ENCODE data around the gene TGM3. TPM values are rescaled to one million over a fixed set of nuclear protein-coding genes. Genes with fewer than 3 reads are reported as not detected.

The TGM3 gene
- total RNA-seq, 1 donor from 2014 or later: not detected

DNA sequence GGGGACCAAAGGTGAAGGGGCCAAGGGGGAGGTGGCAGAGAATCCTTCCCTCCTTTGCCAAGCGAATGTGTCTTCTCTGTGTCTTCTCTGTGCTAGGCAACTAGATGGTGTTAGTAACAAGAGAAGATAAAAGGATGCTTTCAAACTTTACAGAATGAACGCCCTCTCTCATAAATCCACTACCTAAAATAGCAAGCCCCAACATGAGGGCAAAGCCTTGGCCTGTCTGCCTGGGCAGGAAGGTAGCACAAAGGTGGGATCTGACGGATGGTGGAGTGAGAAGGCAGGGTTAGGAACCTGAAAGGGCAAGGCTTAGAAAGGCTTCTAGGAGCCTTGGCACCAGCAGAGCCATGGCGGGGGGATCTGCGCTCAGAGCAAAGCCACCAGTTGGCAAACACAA is 13.6 kb upstream of the TGM3 start:
- H3K9me3 Mint-ChIP-seq (ENCODE audit: unreplicated experiment): no peaks in the 10 kb centered on the region
- peaks cover 4% of the 10 kb centered on the region for H3K27me3 Mint-ChIP-seq (ENCODE audit: unreplicated experiment)
- H3K27ac Mint-ChIP-seq (ENCODE audit: unreplicated experiment): no peak overlapping the region
- no peaks in the 10 kb centered on the region for H3K36me3 Mint-ChIP-seq (ENCODE audit: low read depth, unreplicated experiment)
- TF ChIP-seq, protein P1, sequence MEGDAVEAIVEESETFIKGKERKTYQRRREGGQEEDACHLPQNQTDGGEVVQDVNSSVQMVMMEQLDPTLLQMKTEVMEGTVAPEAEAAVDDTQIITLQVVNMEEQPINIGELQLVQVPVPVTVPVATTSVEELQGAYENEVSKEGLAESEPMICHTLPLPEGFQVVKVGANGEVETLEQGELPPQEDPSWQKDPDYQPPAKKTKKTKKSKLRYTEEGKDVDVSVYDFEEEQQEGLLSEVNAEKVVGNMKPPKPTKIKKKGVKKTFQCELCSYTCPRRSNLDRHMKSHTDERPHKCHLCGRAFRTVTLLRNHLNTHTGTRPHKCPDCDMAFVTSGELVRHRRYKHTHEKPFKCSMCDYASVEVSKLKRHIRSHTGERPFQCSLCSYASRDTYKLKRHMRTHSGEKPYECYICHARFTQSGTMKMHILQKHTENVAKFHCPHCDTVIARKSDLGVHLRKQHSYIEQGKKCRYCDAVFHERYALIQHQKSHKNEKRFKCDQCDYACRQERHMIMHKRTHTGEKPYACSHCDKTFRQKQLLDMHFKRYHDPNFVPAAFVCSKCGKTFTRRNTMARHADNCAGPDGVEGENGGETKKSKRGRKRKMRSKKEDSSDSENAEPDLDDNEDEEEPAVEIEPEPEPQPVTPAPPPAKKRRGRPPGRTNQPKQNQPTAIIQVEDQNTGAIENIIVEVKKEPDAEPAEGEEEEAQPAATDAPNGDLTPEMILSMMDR (IDR thresholded peaks at IDR 0.05; ENCODE audit: unreplicated experiment): no peak
- peaks cover 7% of the 10 kb centered on the region for H3K4me1 Mint-ChIP-seq (ENCODE audit: unreplicated experiment)
- no peak overlapping the region for H3K4me3 Mint-ChIP-seq (ENCODE audit: unreplicated experiment)
- DNase-seq (ENCODE audit: low spot score): no peak

DNA sequence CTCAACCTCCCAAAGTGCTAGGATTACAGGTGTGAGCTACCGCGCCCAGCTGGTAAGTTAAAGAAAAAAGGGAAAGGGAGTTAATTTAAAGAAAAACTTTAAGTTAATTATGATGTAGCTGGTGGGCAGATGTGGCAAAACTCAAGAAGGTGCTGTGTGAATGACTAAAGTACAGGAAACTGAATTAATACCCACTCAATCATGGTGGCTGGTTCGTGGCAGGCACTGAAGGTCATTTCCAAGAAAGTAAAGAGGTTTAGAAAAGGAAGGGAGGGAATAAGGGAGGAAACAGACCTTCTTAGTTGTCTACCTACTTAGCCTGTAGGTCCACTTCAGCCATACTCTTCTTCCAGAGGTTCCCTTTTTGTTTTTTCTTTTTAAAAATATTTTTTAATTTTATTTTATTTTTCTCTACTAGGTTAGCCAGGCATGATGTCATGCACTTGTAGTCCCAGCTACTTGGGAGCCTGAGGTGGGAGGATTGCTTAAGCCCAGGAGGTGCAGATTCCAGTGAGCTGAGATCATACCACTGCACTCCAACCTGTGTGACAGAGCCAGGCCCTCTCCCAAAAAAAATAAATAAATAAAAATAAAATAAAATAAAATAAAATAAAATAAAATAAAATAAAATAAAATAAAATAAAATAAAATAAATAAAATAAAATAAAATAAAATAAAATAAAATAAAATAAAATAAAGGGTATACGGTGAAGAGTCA is 11.9 kb upstream of the TGM3 start:
- no peak for DNase-seq (ENCODE audit: low spot score)
- H3K27me3 Mint-ChIP-seq (ENCODE audit: unreplicated experiment): peaks cover 4% of the 10 kb centered on the region
- TF ChIP-seq, protein P1 (IDR thresholded peaks at IDR 0.05; ENCODE audit: unreplicated experiment): no peak
- no peaks in the 10 kb centered on the region for H3K9me3 Mint-ChIP-seq (ENCODE audit: unreplicated experiment)
- H3K4me1 Mint-ChIP-seq (ENCODE audit: unreplicated experiment): peaks cover 7% of the 10 kb centered on the region
- H3K27ac Mint-ChIP-seq (ENCODE audit: unreplicated experiment): no peak overlapping the region
- H3K4me3 Mint-ChIP-seq (ENCODE audit: unreplicated experiment): no peak overlapping the region
- no peaks in the 10 kb centered on the region for H3K36me3 Mint-ChIP-seq (ENCODE audit: low read depth, unreplicated experiment)

DNA sequence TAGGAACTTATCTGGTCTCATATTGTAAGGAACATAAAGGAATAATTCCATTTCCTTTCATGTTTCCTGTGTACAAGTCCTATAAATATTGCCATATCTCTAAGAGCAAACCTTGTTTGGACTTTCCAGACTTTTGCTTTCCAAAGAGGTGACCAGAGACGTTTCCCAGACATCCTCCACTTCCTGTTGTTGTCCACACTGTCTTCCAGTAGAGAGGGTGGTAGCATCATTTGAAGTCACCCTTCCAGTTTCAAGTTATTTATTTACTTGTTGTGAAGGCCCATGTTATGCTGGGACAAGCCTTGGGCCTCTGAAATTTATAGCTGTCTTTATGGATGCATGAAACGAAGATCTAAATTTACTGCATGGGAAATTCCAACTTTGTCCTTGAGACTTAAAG is 10.6 kb upstream of the TGM3 start:
- TF ChIP-seq, protein P1 (IDR thresholded peaks at IDR 0.05; ENCODE audit: unreplicated experiment): no peak
- H3K9me3 Mint-ChIP-seq (ENCODE audit: unreplicated experiment): no peaks in the 10 kb centered on the region
- H3K27me3 Mint-ChIP-seq (ENCODE audit: unreplicated experiment): peaks cover 6% of the 10 kb centered on the region
- H3K27ac Mint-ChIP-seq (ENCODE audit: unreplicated experiment): no peak overlapping the region
- H3K4me1 Mint-ChIP-seq (ENCODE audit: unreplicated experiment): peaks cover 11% of the 10 kb centered on the region
- DNase-seq (ENCODE audit: low spot score): no peak
- H3K36me3 Mint-ChIP-seq (ENCODE audit: low read depth, unreplicated experiment): no peaks in the 10 kb centered on the region
- H3K4me3 Mint-ChIP-seq (ENCODE audit: unreplicated experiment): no peak overlapping the region

DNA sequence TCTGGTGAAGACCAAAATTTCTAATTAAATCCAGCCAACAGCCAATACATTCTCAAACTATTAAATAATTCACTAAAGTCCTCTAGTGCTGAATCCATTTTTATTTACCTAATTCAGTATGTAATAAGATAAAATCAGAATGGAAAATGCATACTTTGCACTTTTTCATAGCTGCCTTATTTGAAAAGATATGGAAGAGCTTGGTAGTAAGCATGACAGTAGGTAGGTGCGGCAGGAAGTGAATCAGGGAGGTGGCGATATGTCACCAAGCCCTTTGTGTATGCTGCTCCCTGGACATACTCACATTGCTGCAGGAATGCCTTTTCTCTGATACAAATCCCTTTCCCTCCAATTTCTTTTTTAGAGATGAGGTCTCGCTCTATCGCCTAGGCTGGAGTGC is 10.2 kb upstream of the TGM3 start:
- peaks cover 6% of the 10 kb centered on the region for H3K27me3 Mint-ChIP-seq (ENCODE audit: unreplicated experiment)
- H3K9me3 Mint-ChIP-seq (ENCODE audit: unreplicated experiment): no peaks in the 10 kb centered on the region
- H3K36me3 Mint-ChIP-seq (ENCODE audit: low read depth, unreplicated experiment): no peaks in the 10 kb centered on the region
- no peak overlapping the region for H3K4me3 Mint-ChIP-seq (ENCODE audit: unreplicated experiment)
- H3K27ac Mint-ChIP-seq (ENCODE audit: unreplicated experiment): no peak overlapping the region
- TF ChIP-seq, protein P1 (IDR thresholded peaks at IDR 0.05; ENCODE audit: unreplicated experiment): no peak
- no peak for DNase-seq (ENCODE audit: low spot score)
- H3K4me1 Mint-ChIP-seq (ENCODE audit: unreplicated experiment): peaks cover 10% of the 10 kb centered on the region

DNA sequence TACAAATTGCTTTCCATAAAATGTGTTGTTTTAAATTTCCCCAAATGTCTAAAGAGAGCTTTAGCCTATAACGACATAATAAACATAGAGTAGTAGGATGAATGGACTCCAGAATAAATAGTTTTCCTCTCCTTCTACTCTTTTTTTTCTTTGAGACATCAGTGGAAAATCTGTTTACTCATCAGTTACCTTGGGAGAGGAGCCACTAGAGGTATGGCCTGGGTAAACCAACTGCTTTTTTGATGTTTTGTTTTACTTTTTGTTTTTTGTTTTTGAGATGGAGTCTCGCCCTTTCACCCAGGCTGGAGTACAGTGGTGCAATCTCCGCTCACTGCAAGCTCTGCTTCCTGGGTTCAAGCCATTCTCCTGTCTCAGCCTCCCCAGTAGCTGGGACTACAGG is 8.3 kb upstream of the TGM3 start:
- H3K27me3 Mint-ChIP-seq (ENCODE audit: unreplicated experiment): peaks cover 4% of the 10 kb centered on the region
- H3K36me3 Mint-ChIP-seq (ENCODE audit: low read depth, unreplicated experiment): no peaks in the 10 kb centered on the region
- no peak overlapping the region for H3K4me3 Mint-ChIP-seq (ENCODE audit: unreplicated experiment)
- H3K4me1 Mint-ChIP-seq (ENCODE audit: unreplicated experiment): peaks cover 10% of the 10 kb centered on the region
- no peak for DNase-seq (ENCODE audit: low spot score)
- H3K27ac Mint-ChIP-seq (ENCODE audit: unreplicated experiment): no peak overlapping the region
- H3K9me3 Mint-ChIP-seq (ENCODE audit: unreplicated experiment): no peaks in the 10 kb centered on the region
- TF ChIP-seq, protein P1 (IDR thresholded peaks at IDR 0.05; ENCODE audit: unreplicated experiment): no peak
